AG09309 (cell line): ENCODE data around the gene SOS2.

ENCODE experiments used
- DNase-seq: peaks from one replicate; pipeline ENCODE4 v3.0.0-alpha.2; 2010; ENCODE audit warnings: low read depth
- H3K4me3 ChIP-seq: 2 replicates; pipeline ENCODE4 v1.5.1; 2011; ENCODE audit warnings: mild to moderate bottlenecking, low read depth, low read length, moderate library complexity; ENCODE audit not compliant: control insufficient read depth
- CTCF ChIP-seq: IDR thresholded peaks from 2 replicates; pipeline ENCODE4 v1.5.1; 2011; ENCODE audit warnings: mild to moderate bottlenecking, low read depth, low read length, inconsistent platforms; ENCODE audit not compliant: insufficient read depth, control insufficient read depth; ENCODE audit errors: missing control alignments

The SOS2 gene

GRCh38 chr14:50067723-50068495, 163.5 kb downstream of the SOS2 start:
- H3K4me3 ChIP-seq = no peak overlapping the region
- peak; percentile 28 for DNase-seq

More at GRCh38 chr14:50067723-50068495, 163.5 kb downstream of the SOS2 start:
- TF ChIP-seq CTCF = no peak
